K562 treated with DMSO at 1 percent for 24 hours (cell line): ENCODE data around the gene PCDHB5. TPM values are rescaled to one million over a fixed set of nuclear protein-coding genes. Genes with fewer than 3 reads are reported as not detected.

Experiments used
- total RNA-seq: library from RNA; unstranded; fragments of 300-600 nt; gene quantifications from 2 replicates; pipeline ENCODE4 v1.2.3, GENCODE V29; 2022; ENCODE audit warnings: low read depth; ENCODE audit not compliant: insufficient read depth

Gene PCDHB5
- 0.23 TPM in 1 of 2 replicates, not detected in the other for total RNA-seq

GRCh38 chr5:141135030-141135717 is at the start of gene PCDHB5:
PCDHB5 (plus strand) TSS chr5:141135206; CDS start chr5:141135435, 229 bp downstream.

GRCh38 chr5:141094481-141095262 is 40.3 kb upstream of the PCDHB5 start, which contains the start of gene PCDHB2:
PCDHB2 (plus strand) TSS chr5:141094615; CDS start chr5:141094791, 176 bp downstream.

GRCh38 chr5:141100243-141100805 is 34.7 kb upstream of the PCDHB5 start, which contains the start of gene PCDHB3:
PCDHB3 (plus strand) TSS chr5:141100473; CDS start chr5:141100650, 177 bp downstream.

GRCh38 chr5:141121563-141121962 is 13.4 kb upstream of the PCDHB5 start, which contains the start of gene PCDHB4:
PCDHB4 (plus strand) TSS chr5:141121818; CDS start chr5:141121999, 181 bp downstream.

GRCh38 chr5:141149812-141150211 is 14.8 kb downstream of the PCDHB5 start, which contains the start of gene PCDHB6:
PCDHB6 (plus strand) TSS chr5:141150057; CDS start chr5:141150258, 201 bp downstream.

GRCh38 chr5:141172381-141173204 is 37.6 kb downstream of the PCDHB5 start, which contains the start of gene PCDHB7:
PCDHB7 (plus strand) TSS chr5:141172644; CDS start chr5:141172836, 192 bp downstream.

GRCh38 chr5:141177577-141178191 is 42.7 kb downstream of the PCDHB5 start, which contains the start of gene PCDHB8:
PCDHB8 (plus strand) TSS chr5:141177790; CDS start chr5:141178035, 245 bp downstream.

GRCh38 chr5:141182248-141182647 is 47.2 kb downstream of the PCDHB5 start, which contains the start of gene PCDHB16:
PCDHB16 (plus strand) TSS chr5:141182387; CDS start chr5:141182560, 173 bp downstream.

GRCh38 chr5:141186897-141187512 is 52.0 kb downstream of the PCDHB5 start, which contains the start of gene PCDHB9:
PCDHB9 (plus strand) TSS chr5:141187161; CDS start chr5:141187319, 158 bp downstream.

Other genes with a start within 250 kb of the PCDHB5 start
- not detected in 2 replicates for gene PCDHAC1, start 208.9 kb upstream of the PCDHB5 start, total RNA-seq
- gene PCDHAC2, start 168.7 kb upstream of the PCDHB5 start, total RNA-seq: not detected in 2 replicates
- gene PCDHB1, start 83.8 kb upstream of the PCDHB5 start, total RNA-seq: not detected in 2 replicates
- 0.44 and 0.59 TPM in 2 replicates for gene PCDHB2, start 40.6 kb upstream of the PCDHB5 start, total RNA-seq
- 0.31 and 0.35 TPM in 2 replicates for gene PCDHB3, start 34.7 kb upstream of the PCDHB5 start, total RNA-seq
- 0.08 TPM in 1 of 2 replicates, not detected in the other for gene PCDHB4, start 13.4 kb upstream of the PCDHB5 start, total RNA-seq
- not detected in 2 replicates for gene PCDHB6, start 14.9 kb downstream of the PCDHB5 start, total RNA-seq
- 0.06 TPM in 1 of 2 replicates, not detected in the other for gene PCDHB7, start 37.4 kb downstream of the PCDHB5 start, total RNA-seq
- 0.09 TPM in 1 of 2 replicates, not detected in the other for gene PCDHB8, start 42.6 kb downstream of the PCDHB5 start, total RNA-seq
- not detected in 2 replicates for gene PCDHB16, start 47.2 kb downstream of the PCDHB5 start, total RNA-seq
- not detected in 2 replicates for gene PCDHB9, start 52.0 kb downstream of the PCDHB5 start, total RNA-seq
- gene PCDHB10, start 57.1 kb downstream of the PCDHB5 start, total RNA-seq: not detected in 2 replicates
- 0.13 TPM in 1 of 2 replicates, not detected in the other for gene PCDHB11, start 64.4 kb downstream of the PCDHB5 start, total RNA-seq
- not detected in 2 replicates for gene PCDHB12, start 73.5 kb downstream of the PCDHB5 start, total RNA-seq
- 0.16 and 0.22 TPM in 2 replicates for gene PCDHB13, start 78.7 kb downstream of the PCDHB5 start, total RNA-seq
- gene PCDHB14, start 88.1 kb downstream of the PCDHB5 start, total RNA-seq: 0.21 TPM in 1 of 2 replicates, not detected in the other
- 0.35 and 0.52 TPM in 2 replicates for gene PCDHB15, start 110.2 kb downstream of the PCDHB5 start, total RNA-seq
- gene SLC25A2, start 168.8 kb downstream of the PCDHB5 start, total RNA-seq: not detected in 2 replicates
- 95.8 and 97.2 TPM in 2 replicates for gene TAF7, start 185.6 kb downstream of the PCDHB5 start, total RNA-seq
- gene PCDHGA1, start 195.3 kb downstream of the PCDHB5 start, total RNA-seq: 0.16 and 0.29 TPM in 2 replicates
- gene PCDHGA2, start 203.6 kb downstream of the PCDHB5 start, total RNA-seq: 0.54 and 0.63 TPM in 2 replicates
- 0.50 and 0.89 TPM in 2 replicates for gene PCDHGA3, start 208.6 kb downstream of the PCDHB5 start, total RNA-seq
- 0.43 and 0.52 TPM in 2 replicates for gene PCDHGB1, start 214.9 kb downstream of the PCDHB5 start, total RNA-seq
- gene PCDHGA4, start 219.8 kb downstream of the PCDHB5 start, total RNA-seq: 0.52 and 1.2 TPM in 2 replicates
- gene PCDHGB2, start 224.8 kb downstream of the PCDHB5 start, total RNA-seq: 0.51 and 0.63 TPM in 2 replicates
- 0.22 and 0.44 TPM in 2 replicates for gene PCDHGA5, start 229.0 kb downstream of the PCDHB5 start, total RNA-seq
- gene PCDHGB3, start 235.0 kb downstream of the PCDHB5 start, total RNA-seq: 0.51 and 0.56 TPM in 2 replicates
- gene PCDHGA6, start 238.7 kb downstream of the PCDHB5 start, total RNA-seq: 0.27 and 0.39 TPM in 2 replicates
- 0.37 TPM in 2 replicates for gene PCDHGA7, start 247.5 kb downstream of the PCDHB5 start, total RNA-seq